Natural killer cell (primary cell): ENCODE measurements around the gene GAREM1. TPM values are rescaled to one million over a fixed set of nuclear protein-coding genes. Genes with fewer than 3 reads are reported as not detected.

Experiments
- ATAC-seq, 3 donors: fragments of 150-1000 bp in 2 of 3; fragments of 200-7000 bp in 1 of 3; cut with Tn5 transposase; 1 replicate in 1 of 3; 2 replicates in 2 of 3; pipeline ENCODE4 v1.10.0; 2021; ENCODE audit warnings: mild to moderate bottlenecking in 2 of 3, moderate library complexity in 2 of 3
- DNase-seq, 2 donors: peaks; one replicate each; pipeline versions ENCODE4 v3.0.0 to v3.0.0-alpha.2; 2013 to 2021; ENCODE audit warnings: mixed read lengths in 1 of 2
- H3K27ac ChIP-seq: one replicate; pipeline ENCODE4 v1.5.1; 2013; ENCODE audit warnings: mild to moderate bottlenecking, low read length
- H3K27me3 ChIP-seq: one replicate; pipeline ENCODE4 v1.6.1; 2013; ENCODE audit warnings: low read length; ENCODE audit not compliant: control insufficient read depth, insufficient read depth
- H3K36me3 ChIP-seq: one replicate; pipeline ENCODE4 v1.6.1; 2013; ENCODE audit warnings: low read length; ENCODE audit not compliant: control insufficient read depth, insufficient read depth
- H3K4me1 ChIP-seq: one replicate; pipeline ENCODE4 v1.6.1; 2013; ENCODE audit warnings: low read length; ENCODE audit not compliant: control insufficient read depth, insufficient read depth
- H3K4me3 ChIP-seq: one replicate; pipeline ENCODE4 v1.5.1; 2013; ENCODE audit warnings: low read length
- H3K9me3 ChIP-seq: one replicate; pipeline ENCODE4 v1.6.1; 2013; ENCODE audit warnings: low read length; ENCODE audit not compliant: control insufficient read depth, insufficient read depth
- H3K27ac Mint-ChIP-seq, 2 donors: one replicate each; pipeline ENCODE4 v1.8.0; 2022; ENCODE audit warnings: mild to moderate bottlenecking in 2 of 2, mixed read lengths in 2 of 2, moderate library complexity in 1 of 2
- H3K27me3 Mint-ChIP-seq, 2 donors: one replicate each; pipeline ENCODE4 v1.8.0; 2022; ENCODE audit warnings: low read depth in 2 of 2, mixed read lengths in 2 of 2
- H3K36me3 Mint-ChIP-seq: one replicate; pipeline ENCODE4 v1.8.0; 2022; ENCODE audit warnings: mixed read lengths
- H3K4me1 Mint-ChIP-seq, 2 donors: one replicate each; pipeline ENCODE4 v1.8.0; 2022; ENCODE audit warnings: mixed read lengths in 2 of 2
- H3K4me3 Mint-ChIP-seq: one replicate; pipeline ENCODE4 v1.8.0; 2022; ENCODE audit warnings: mild to moderate bottlenecking, moderate library complexity, mixed read lengths
- H3K9me3 Mint-ChIP-seq, 2 donors: one replicate each; pipeline ENCODE4 v1.8.0; 2022; ENCODE audit warnings: mixed read lengths in 2 of 2
- WGBS: methylation state at CpG from one replicate; pipeline ENCODE4 v1.1.7; 2013; ENCODE audit warnings: missing lambda C conversion rate; ENCODE audit not compliant: insufficient coverage; 5-methylcytosine and 5-hydroxymethylcytosine counted together
- intact Hi-C: fragments of 100-400 bp; cut with micrococcal nuclease; formaldehyde crosslinking; loops from one replicate; pipeline ENCODE4 v1.14.2; 2022
- total RNA-seq, 4 donors: library from RNA; stranded (reverse); fragments of 120-200 nt in 1 of 4; gene quantifications; one replicate each; pipeline versions ENCODE4 v1.2.3 to v1.2.4, GENCODE V29; 2013 to 2022
- TF ChIP-seq, protein P1 (sequence below): fragments of 200-600 bp; IDR thresholded peaks from one replicate; pipeline ENCODE4 v1.8.0; 2022; ENCODE audit warnings: antibody characterized with exemption

GAREM1 gene
- total RNA-seq, 3 donors from 2014 or later (not counting 1 experiment from before 2014, with no cell fraction given): 0.09 TPM; not detected in 2

DNA sequence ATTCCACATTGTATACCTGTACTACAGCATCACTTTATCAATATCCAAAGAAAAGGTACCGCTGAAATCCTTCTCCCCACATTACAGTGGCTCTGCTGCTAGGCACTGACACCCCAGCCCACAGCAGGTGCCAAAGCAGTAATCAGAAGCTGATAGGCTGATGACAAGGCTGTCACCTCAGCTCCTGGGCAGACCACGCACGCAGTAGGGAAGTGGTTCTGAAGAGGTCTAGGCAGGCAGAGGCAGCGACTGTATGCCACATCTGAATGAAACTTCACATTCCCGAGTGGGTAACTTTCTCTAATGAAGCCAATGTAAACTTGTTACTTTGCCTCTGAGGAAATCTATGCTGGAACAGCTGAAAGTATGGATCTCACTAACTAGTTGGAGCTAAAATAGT is 167.9 kb downstream of the GAREM1 start:
- no peaks in the 10 kb centered on the region for H3K4me1 Mint-ChIP-seq
- TF ChIP-seq, protein P1, sequence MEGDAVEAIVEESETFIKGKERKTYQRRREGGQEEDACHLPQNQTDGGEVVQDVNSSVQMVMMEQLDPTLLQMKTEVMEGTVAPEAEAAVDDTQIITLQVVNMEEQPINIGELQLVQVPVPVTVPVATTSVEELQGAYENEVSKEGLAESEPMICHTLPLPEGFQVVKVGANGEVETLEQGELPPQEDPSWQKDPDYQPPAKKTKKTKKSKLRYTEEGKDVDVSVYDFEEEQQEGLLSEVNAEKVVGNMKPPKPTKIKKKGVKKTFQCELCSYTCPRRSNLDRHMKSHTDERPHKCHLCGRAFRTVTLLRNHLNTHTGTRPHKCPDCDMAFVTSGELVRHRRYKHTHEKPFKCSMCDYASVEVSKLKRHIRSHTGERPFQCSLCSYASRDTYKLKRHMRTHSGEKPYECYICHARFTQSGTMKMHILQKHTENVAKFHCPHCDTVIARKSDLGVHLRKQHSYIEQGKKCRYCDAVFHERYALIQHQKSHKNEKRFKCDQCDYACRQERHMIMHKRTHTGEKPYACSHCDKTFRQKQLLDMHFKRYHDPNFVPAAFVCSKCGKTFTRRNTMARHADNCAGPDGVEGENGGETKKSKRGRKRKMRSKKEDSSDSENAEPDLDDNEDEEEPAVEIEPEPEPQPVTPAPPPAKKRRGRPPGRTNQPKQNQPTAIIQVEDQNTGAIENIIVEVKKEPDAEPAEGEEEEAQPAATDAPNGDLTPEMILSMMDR: no peak
- Histone ChIP-seq H3K4me3 (no peak overlapping the region), H3K27me3 (no peaks in the 10 kb centered on the region), H3K27ac (no peak overlapping the region), H3K4me1 (no peaks in the 10 kb centered on the region), H3K36me3 (no peaks in the 10 kb centered on the region), H3K9me3 (no peaks in the 10 kb centered on the region)
- H3K4me3 Mint-ChIP-seq: no peak overlapping the region
- DNase-seq (no peak), ATAC-seq (no peak)
- intact Hi-C loops: no loop called here
- H3K27me3 Mint-ChIP-seq: peaks cover 4 to 8% of the 10 kb centered on the region in 2 donors
- H3K9me3 Mint-ChIP-seq: no peaks in the 10 kb centered on the region
- no peaks in the 10 kb centered on the region for H3K36me3 Mint-ChIP-seq
- no peak overlapping the region for H3K27ac Mint-ChIP-seq
- 79% methylated on average over 5 of the region's 5 CpGs for WGBS

DNA sequence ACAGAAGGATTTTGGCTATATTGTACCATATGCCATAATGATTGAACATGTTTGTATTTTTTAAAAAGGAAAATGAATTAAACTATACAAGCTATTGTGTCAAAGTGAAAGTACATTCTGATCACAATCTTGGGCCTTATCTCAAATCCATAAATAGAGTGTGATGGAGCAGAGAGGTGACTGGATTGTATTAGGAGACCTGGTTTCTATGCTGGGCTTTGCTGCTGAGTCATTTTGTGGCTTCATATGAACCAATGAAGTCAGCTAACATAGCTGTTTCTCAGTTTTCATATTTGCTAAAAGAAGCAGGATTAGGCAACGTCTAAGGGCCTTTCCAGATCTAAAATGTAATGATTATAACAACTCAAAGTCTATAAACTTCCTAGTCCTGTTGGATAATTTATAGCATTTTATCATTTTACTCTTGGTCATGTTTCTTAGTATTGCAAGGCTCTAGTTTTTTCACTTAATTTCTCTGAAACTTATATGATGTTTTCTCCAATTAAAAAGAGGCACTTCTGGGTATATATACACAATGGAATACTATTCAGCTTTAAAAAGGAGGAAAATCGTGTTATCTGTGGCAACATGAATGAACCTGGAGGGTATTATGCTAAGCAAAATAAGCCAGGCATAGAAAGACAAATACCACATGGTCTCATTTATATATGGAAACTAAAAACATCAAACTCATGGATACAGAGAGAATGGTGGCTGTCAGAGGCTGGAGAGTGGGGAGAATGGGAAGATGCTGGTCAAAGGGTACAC is 168.5 kb downstream of the GAREM1 start:
- no peak overlapping the region for H3K4me3 ChIP-seq
- ATAC-seq (no peak), DNase-seq (no peak)
- H3K36me3 ChIP-seq: no peaks in the 10 kb centered on the region
- intact Hi-C loops: no loop called here
- peaks cover 4 to 9% of the 10 kb centered on the region in 2 donors for H3K27me3 Mint-ChIP-seq
- H3K27me3 ChIP-seq: no peaks in the 10 kb centered on the region
- no peaks in the 10 kb centered on the region for H3K36me3 Mint-ChIP-seq
- no peak overlapping the region for H3K27ac Mint-ChIP-seq
- no peak overlapping the region for H3K27ac ChIP-seq
- WGBS: 0% methylated on average over 1 of the region's 2 CpGs
- TF ChIP-seq, protein P1: no peak
- no peak overlapping the region for H3K4me3 Mint-ChIP-seq
- no peaks in the 10 kb centered on the region for H3K9me3 ChIP-seq
- no peaks in the 10 kb centered on the region for H3K4me1 Mint-ChIP-seq
- no peaks in the 10 kb centered on the region for H3K4me1 ChIP-seq
- no peaks in the 10 kb centered on the region for H3K9me3 Mint-ChIP-seq

GRCh38 chr18:32301361-32301760 is 169.3 kb downstream of the GAREM1 start:
- H3K9me3 ChIP-seq: no peaks in the 10 kb centered on the region
- no peaks in the 10 kb centered on the region for H3K4me1 ChIP-seq
- Mint-ChIP-seq H3K27ac (no peak overlapping the region), H3K27me3 (peaks cover 4 to 9% of the 10 kb centered on the region in 2 donors), H3K36me3 (no peaks in the 10 kb centered on the region), H3K4me1 (no peaks in the 10 kb centered on the region), H3K9me3 (no peaks in the 10 kb centered on the region), H3K4me3 (no peak overlapping the region)
- TF ChIP-seq, protein P1: no peak
- WGBS: 90% methylated on average over 4 of the region's 4 CpGs
- DNase-seq (no peak), ATAC-seq (no peak)
- no peaks in the 10 kb centered on the region for H3K36me3 ChIP-seq
- no peak overlapping the region for H3K4me3 ChIP-seq
- H3K27ac ChIP-seq: no peak overlapping the region
- no peaks in the 10 kb centered on the region for H3K27me3 ChIP-seq
- intact Hi-C loops: no loop called here

GRCh38 chr18:32300914-32301313 is 169.8 kb downstream of the GAREM1 start:
- no peaks in the 10 kb centered on the region for H3K36me3 ChIP-seq
- no peak overlapping the region for H3K27ac ChIP-seq
- Mint-ChIP-seq H3K27ac (no peak overlapping the region), H3K27me3 (peaks cover 4 to 9% of the 10 kb centered on the region in 2 donors), H3K4me3 (no peak overlapping the region), H3K36me3 (no peaks in the 10 kb centered on the region), H3K4me1 (no peaks in the 10 kb centered on the region), H3K9me3 (no peaks in the 10 kb centered on the region)
- H3K27me3 ChIP-seq: no peaks in the 10 kb centered on the region
- H3K4me1 ChIP-seq: no peaks in the 10 kb centered on the region
- no peaks in the 10 kb centered on the region for H3K9me3 ChIP-seq
- WGBS: 85% methylated on average over 5 of the region's 5 CpGs
- ATAC-seq (no peak), DNase-seq (no peak)
- TF ChIP-seq, protein P1: no peak
- intact Hi-C loops: no loop called here
- no peak overlapping the region for H3K4me3 ChIP-seq
